Central memory CD8-positive, alpha-beta T cell (primary cell): Measurements from ENCODE around the gene KCNJ12.
"Not testable (repeated sequence)": the region's sequence is repeated elsewhere in the genome, so short reads cannot be mapped to it uniquely, and the experiment has no call there.

Experiments used
- ATAC-seq: fragments of 150-1000 bp; cut with Tn5 transposase; replicated peaks from 2 replicates; pipeline ENCODE4 v1.10.0; 2022; ENCODE audit warnings: mild to moderate bottlenecking, moderate FRiP score, moderate number of reproducible peaks; ENCODE audit not compliant: poor library complexity, severe bottlenecking; ENCODE audit errors: extremely low read depth
- DNase-seq, 2 donors: peaks; one replicate each; pipeline ENCODE4 v3.0.0; 2021; ENCODE audit warnings: low spot score in 2 of 2
- H3K27ac Mint-ChIP-seq: one replicate; pipeline ENCODE4 v1.8.0; 2022; ENCODE audit warnings: low read depth, mild to moderate bottlenecking, moderate library complexity, mixed read lengths
- H3K27me3 Mint-ChIP-seq: one replicate; pipeline ENCODE4 v1.8.0; 2022; ENCODE audit warnings: mixed read lengths
- H3K36me3 Mint-ChIP-seq: one replicate; pipeline ENCODE4 v1.8.0; 2022; ENCODE audit warnings: mild to moderate bottlenecking, moderate library complexity, mixed read lengths; ENCODE audit not compliant: insufficient read depth
- H3K4me1 Mint-ChIP-seq: one replicate; pipeline ENCODE4 v1.8.0; 2022; ENCODE audit warnings: mixed read lengths
- H3K4me3 Mint-ChIP-seq: one replicate; pipeline ENCODE4 v1.8.0; 2022; ENCODE audit warnings: mild to moderate bottlenecking, moderate library complexity, mixed read lengths
- H3K9me3 Mint-ChIP-seq: one replicate; pipeline ENCODE4 v1.8.0; 2022; ENCODE audit warnings: mixed read lengths

Gene KCNJ12

DNA sequence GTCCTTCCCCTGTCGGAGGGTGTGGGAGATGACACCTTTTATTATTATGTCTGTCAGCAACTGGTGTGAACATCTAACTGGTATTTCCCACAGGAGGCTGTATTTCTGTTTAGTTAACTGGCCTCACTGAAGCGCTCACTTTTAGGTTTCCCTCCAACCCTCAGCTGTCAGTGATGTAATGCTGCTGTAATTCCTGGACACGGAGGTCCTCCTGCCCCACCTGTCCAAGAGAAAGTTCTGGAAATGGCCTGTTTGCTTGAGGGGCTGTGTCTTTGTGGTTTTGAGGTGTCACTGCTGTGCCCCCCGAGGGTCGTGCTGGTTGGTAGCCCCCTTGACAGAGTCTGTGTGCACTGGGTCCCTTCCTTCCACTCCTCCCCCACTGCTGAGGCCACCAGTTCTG lies 11.5 kb downstream of the KCNJ12 start:
- ATAC-seq, result no peak
- no peak overlapping the region for H3K27ac Mint-ChIP-seq
- H3K4me3 Mint-ChIP-seq, result no peak overlapping the region
- H3K4me1 Mint-ChIP-seq, result no peaks in the 10 kb centered on the region
- DNase-seq, result no peak
- no peaks in the 10 kb centered on the region for H3K9me3 Mint-ChIP-seq
- no peaks in the 10 kb centered on the region for H3K36me3 Mint-ChIP-seq
- H3K27me3 Mint-ChIP-seq, result peaks cover 25% of the 10 kb centered on the region

DNA sequence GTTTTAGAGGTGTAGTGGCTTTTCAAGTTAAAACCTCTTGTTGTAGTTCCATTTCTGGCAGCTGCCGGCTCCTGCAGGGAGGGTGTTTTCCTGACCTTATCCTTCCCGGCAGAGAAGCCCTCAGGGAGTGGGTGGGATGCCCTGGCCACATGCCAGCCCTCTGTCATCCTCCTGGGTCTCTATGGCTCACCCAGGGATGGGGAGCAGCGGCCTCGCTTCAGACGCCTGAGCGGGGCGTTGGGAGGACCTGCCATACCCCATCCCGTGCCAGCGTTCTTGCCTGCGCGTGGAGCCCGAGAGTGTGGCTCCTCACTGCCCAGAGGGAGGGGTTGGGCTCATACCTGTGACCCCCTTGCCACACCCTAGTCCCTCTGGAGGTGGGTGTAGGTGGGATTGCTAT lies 11.9 kb downstream of the KCNJ12 start:
- Mint-ChIP-seq H3K27me3 (peaks cover 25% of the 10 kb centered on the region), H3K9me3 (no peaks in the 10 kb centered on the region), H3K27ac (no peak overlapping the region), H3K36me3 (no peaks in the 10 kb centered on the region), H3K4me3 (no peak overlapping the region), H3K4me1 (no peaks in the 10 kb centered on the region)
- DNase-seq (no peak), ATAC-seq (no peak)

DNA sequence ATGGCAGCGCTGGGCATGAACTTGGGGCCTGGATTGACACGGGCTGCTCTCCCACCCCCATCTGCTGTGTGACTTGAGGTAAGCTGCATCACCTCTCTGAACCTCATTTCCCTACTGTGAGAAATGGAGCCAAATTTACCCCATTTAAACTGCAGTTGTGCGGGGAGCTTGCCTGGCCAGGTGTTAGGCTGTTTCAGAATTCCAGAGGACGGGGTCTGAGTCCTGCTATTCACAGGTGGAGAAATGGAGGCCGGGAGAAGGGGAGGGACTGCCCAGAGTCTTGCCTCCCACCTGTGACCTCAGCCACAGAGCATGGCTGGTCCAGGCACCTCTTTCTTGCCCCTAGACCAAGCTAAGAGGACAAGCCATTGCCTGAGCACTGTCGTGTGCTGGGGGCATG lies 12.8 kb downstream of the KCNJ12 start:
- no peak overlapping the region for H3K27ac Mint-ChIP-seq
- DNase-seq (no peak), ATAC-seq (no peak)
- H3K27me3 Mint-ChIP-seq, result peaks cover 25% of the 10 kb centered on the region
- H3K4me1 Mint-ChIP-seq, result no peaks in the 10 kb centered on the region
- no peaks in the 10 kb centered on the region for H3K9me3 Mint-ChIP-seq
- no peak overlapping the region for H3K4me3 Mint-ChIP-seq
- H3K36me3 Mint-ChIP-seq, result no peaks in the 10 kb centered on the region

DNA sequence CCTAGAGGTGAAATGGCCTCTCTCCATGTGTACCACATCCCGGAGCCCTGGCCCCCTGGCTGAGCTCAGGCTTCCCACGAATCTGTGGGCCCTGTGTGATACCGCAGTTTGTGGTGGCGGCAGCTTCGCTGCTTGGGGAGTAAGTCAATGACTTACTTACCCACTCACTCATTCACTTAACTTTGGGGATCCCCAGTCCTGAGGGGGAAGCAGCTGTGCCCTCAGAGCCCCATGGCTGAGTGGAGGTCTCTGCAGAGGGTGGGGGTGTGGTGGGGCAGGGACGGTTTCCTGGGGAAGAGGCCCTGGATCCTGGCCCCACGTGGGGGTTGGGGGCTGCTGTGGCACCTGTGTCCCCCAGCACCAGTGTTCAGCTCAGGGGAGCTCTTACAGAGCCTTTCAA lies 13.2 kb downstream of the KCNJ12 start:
- Mint-ChIP-seq H3K9me3 (no peaks in the 10 kb centered on the region), H3K4me1 (no peaks in the 10 kb centered on the region), H3K27ac (no peak overlapping the region), H3K27me3 (peaks cover 25% of the 10 kb centered on the region), H3K36me3 (no peaks in the 10 kb centered on the region), H3K4me3 (no peak overlapping the region)
- DNase-seq, result no peak
- ATAC-seq, result no peak

DNA sequence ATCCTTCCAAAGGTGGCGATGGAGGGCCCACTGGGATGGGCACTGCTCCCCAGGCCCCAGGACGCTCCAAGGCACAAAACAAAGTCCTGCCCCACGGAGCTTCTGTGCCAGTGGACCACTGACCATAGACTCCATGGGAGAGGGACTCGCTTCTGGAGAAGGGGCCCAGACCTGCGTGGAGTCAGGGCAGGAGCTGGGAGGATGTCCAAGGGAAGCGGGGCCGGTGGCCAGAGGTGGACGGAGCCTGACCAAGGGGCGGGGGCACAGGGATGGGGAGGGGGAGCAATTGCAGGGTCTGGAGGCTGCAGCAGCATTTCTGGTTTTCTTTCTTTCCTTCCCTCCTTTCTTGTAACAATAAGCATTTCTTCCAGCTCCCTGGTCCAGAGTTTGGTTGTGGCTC lies 14.1 kb downstream of the KCNJ12 start:
- H3K4me3 Mint-ChIP-seq, result no peak overlapping the region
- H3K27me3 Mint-ChIP-seq, result peaks cover 25% of the 10 kb centered on the region
- no peak for DNase-seq
- H3K4me1 Mint-ChIP-seq, result no peaks in the 10 kb centered on the region
- no peak overlapping the region for H3K27ac Mint-ChIP-seq
- no peaks in the 10 kb centered on the region for H3K9me3 Mint-ChIP-seq
- H3K36me3 Mint-ChIP-seq, result no peaks in the 10 kb centered on the region
- ATAC-seq, result no peak

DNA sequence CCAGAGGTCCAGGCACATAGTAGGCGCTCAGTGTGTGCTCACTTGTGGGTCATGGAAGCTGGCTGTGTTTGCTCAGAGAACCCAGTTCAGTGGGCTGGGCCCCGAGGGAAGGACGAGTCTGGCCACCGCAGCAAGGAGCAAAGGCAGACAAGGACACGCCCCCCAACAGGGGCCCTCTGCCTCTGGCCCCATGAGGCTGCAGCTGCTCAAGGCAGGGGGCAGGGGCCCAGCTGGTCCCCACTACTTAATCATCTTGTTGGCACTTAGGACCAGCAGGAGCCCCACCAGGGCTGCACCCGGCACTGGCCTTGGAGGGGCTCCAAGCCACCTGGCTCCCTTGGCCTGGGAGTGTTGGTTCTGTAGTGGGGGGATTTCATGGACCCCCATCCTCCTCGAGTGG lies 16.1 kb downstream of the KCNJ12 start:
- Mint-ChIP-seq H3K27me3 (peaks cover 25% of the 10 kb centered on the region), H3K4me3 (no peak overlapping the region), H3K36me3 (no peaks in the 10 kb centered on the region), H3K27ac (no peak overlapping the region), H3K4me1 (no peaks in the 10 kb centered on the region), H3K9me3 (no peaks in the 10 kb centered on the region)
- DNase-seq, result no peak
- no peak for ATAC-seq

DNA sequence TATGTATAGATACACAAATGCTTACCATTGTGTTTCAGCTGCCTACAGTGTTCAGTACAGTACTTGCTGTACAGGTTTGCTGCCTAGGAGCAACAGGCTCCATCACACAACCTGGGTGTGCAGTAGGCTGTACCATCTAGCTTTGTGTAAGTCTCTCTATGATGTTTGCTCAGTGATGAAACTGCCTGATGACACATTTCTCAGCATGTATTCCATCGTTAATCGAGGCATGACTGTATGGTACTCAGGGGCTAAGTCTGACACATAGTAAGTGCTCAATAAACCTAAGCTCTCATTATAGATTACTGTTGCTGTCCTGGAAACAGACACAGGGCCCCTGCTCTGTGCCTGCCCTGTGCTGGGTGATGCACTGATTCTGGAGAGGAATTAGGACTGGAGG lies 18.1 kb downstream of the KCNJ12 start:
- Mint-ChIP-seq H3K27ac (no peak overlapping the region), H3K36me3 (no peaks in the 10 kb centered on the region), H3K4me1 (no peaks in the 10 kb centered on the region), H3K27me3 (peaks cover 25% of the 10 kb centered on the region), H3K9me3 (no peaks in the 10 kb centered on the region), H3K4me3 (no peak overlapping the region)
- ATAC-seq (no peak), DNase-seq (no peak)

DNA sequence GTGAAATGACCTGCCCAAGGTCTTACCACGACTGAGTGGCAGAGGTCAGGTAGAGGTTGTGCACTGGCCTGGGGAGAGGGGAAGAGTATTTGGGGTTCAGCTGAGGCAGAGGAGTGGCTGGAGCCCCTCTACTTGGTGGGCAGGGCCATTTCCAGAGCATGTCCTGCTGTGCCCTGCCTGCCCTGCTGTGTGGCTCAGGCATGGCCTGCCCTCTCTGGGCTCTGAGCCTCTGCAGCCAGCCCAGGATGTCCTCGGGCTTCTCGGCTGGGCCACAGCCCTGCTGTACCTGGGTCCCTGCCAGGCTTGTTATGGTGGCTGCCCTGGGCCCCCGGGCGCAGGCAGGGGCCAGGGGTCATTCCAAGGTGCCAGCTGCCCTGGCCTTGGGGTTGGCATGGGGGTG lies 19.6 kb downstream of the KCNJ12 start:
- Mint-ChIP-seq H3K4me1 (no peaks in the 10 kb centered on the region), H3K27ac (no peak overlapping the region), H3K36me3 (no peaks in the 10 kb centered on the region), H3K9me3 (no peaks in the 10 kb centered on the region), H3K4me3 (no peak overlapping the region), H3K27me3 (peaks cover 16% of the 10 kb centered on the region)
- ATAC-seq (no peak), DNase-seq (no peak)

DNA sequence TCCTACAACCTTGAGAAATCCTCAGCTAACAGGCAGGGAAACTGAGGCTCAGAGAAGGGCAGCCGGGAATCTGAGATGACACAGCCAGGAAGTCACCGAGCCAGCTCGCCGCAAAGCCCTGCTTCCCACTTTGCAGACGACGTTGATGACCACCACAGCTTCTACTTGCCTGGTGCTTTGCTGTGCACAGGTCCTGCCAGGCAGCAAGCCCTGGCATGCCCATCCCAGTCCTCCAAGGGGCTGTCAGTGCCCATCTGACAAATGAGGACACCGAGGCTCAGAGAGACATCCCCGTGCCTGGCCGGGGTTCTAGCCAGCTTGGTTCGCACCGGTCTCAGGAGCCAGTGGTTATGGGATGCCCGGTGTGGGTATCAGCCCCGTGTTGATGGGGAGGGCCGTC lies 20.1 kb downstream of the KCNJ12 start:
- DNase-seq, result no peak
- Mint-ChIP-seq H3K9me3 (no peaks in the 10 kb centered on the region), H3K4me3 (no peak overlapping the region), H3K36me3 (no peaks in the 10 kb centered on the region), H3K4me1 (no peaks in the 10 kb centered on the region), H3K27me3 (peaks cover 11% of the 10 kb centered on the region), H3K27ac (no peak overlapping the region)
- no peak for ATAC-seq

DNA sequence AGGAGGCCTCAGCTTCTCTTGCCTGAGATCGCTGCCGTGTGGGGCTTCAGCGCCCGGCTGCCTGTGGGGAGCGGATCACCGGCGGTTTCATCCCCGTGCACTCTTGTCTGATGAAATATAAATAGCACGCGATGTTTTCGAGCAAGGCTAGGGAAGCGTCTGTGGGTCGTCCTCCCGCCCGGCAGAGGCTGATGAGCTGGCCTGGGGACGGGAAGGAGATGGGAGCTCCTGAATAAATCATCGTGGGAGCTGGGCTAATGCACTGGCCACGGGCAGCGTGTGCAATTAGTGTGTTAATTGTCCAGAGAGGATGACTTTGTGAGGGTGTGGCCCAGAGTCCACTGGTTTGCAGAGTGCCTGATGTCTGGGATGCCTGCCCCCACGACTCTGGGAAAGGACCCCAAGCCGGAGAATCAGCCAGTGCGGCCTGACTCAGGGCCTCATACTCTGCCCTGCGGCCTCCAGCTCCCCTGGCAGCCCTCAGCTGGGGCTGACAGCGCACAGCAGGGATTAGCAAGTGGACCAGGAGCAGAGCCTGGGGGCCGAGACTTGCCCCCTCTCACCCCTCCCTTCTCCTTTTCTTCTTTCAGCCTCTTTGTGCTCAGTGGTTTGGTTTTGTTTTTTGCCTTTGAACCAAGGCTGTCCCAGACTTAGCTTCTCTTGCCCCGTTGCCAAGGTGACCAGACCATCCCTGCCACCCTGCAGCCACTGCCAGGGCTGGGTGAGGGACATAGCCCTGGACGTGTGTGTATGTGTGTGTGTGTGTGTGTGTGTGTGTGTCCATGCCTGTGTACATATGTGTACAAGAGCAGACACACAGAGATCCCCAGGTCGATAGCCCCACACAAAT lies 21.4 kb downstream of the KCNJ12 start:
- Mint-ChIP-seq H3K36me3 (no peaks in the 10 kb centered on the region), H3K4me3 (no peak overlapping the region), H3K4me1 (no peaks in the 10 kb centered on the region), H3K9me3 (no peaks in the 10 kb centered on the region), H3K27me3 (no peaks in the 10 kb centered on the region), H3K27ac (no peak overlapping the region)
- DNase-seq (no peak), ATAC-seq (no peak)

DNA sequence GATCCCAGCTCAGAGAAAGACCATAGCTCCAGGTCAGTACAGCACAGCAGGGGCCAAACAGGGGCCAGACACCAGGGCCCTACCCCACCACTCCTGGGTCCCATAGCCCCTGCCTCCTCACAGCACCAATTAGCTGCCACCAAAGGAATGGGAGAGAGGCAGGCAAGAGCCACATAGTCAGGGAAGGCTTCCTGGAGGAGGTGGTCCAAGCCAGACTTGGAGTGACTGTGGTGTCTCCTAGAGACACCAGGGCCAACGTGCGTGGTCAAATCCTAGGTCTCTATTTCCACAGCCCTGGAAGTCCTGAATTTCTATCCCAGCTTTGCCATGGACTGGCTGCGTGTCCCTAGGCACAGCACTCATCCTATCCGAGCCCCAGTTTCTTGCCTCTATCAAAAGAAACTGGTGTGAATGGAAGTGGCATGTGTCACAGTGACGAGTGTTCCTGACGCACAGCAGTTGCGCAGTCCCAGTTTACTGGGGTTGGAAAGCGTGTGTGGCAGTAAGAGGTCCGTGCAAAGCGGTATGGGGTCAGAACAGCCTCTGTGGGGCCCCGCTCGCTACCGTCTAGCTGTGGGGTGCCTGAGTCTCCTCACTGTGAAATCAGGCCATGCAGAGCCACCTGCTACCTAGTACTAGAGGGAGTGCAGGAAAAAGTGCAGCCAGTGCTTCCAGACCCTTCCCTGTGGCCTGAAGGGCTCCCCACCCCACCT lies 23.5 kb downstream of the KCNJ12 start:
- H3K27ac Mint-ChIP-seq, result no peak overlapping the region
- no peaks in the 10 kb centered on the region for H3K36me3 Mint-ChIP-seq
- ATAC-seq (no peak), DNase-seq (no peak)
- no peaks in the 10 kb centered on the region for H3K9me3 Mint-ChIP-seq
- H3K4me3 Mint-ChIP-seq, result no peak overlapping the region
- H3K27me3 Mint-ChIP-seq, result no peaks in the 10 kb centered on the region
- peaks cover 5% of the 10 kb centered on the region for H3K4me1 Mint-ChIP-seq

DNA sequence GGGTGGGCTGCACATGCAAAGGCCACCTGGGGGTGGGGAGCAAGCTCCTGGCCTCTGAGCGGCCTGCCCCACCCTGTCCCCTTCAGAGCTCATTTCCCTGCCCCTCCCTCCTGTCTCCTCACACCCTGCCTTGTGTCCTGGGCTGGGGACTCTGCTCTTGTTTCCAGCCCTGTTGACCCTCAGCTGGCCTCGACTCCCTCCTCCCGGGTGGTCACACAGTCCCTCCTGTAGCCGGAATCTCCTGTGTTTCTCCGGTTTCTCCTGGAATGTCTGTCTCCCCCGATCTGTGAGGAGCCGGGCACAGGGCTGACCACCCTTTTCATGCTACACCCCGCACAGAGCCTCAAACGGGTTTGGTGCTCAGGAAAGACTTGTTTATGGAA lies 24.0 kb downstream of the KCNJ12 start:
- H3K4me3 Mint-ChIP-seq, H3K27me3 Mint-ChIP-seq, DNase-seq, H3K4me1 Mint-ChIP-seq, ATAC-seq, H3K9me3 Mint-ChIP-seq, H3K27ac Mint-ChIP-seq, H3K36me3 Mint-ChIP-seq: not testable (repeated sequence)
